ENCODE measurements around the gene ELFN1.

Gene ELFN1

DNA sequence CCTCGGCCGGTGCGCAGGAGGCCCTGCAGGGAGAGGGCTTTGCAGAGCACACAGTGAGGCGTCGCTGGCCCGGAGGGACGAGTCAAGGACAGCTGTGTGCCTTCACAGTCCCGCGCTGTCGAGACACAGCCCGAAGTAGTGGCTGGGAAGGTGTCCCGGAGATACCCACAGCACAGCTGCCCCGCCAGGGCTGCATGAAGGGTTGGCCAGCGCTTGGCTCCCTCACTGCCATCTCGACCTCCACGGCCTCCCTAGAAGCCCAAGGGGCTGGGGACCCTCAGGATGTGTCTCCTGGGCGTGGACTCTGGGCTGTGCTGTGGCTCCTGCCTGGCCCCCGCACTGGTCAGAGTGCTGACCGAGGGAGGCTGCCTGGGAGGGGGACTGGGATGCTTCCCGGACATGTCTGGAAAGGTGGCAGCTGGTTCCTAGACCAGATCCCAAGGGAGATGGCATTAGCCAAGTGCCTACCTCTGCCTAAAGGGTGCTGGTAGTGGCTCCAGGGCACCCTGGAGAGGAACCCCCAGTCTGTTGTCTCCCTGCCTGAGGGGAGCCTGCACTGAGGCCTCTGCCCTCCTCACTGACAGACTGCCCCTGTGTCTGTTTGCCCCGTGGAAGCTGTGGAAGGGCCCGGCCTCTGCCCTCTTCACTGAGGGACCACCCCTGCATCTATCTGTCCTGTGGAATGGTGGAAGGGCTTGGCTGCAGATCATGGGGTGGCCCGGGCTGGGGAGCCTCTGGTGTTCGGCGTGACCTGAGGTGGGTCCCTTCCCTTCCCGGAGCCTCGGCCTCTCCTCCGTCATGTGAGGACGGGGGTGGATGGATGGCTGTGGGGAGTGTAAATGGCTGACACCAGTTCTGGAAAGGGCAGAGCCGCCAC lies 5.8 kb downstream of the ELFN1 start:
- DNase-seq (ENCODE audit: low spot score), result no peak

DNA sequence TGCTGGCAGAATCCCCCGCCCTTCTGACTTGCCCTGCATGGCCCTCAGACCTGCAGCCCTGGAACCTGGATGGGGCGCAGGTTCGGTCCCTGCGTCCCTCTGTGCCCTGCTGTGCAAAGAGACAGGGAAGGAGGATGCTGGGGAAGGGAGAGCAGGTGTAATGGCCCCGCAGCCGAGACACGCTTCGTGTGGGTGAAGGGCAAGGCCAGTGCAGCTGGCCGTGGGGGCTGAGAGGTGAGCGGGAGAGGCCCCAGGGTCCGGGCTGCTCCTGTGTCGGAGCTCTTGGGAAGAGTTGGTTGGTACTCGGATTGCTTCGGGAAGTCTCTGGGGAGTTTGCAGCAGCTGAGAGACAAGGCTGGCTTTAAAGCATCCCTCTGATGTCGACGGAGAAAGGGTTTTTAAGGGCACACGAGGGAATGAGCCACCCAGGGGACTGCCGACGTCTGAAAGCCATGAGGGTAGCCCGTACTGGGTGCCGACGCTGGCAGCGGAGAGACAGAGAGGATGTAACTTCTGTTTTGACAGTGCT lies 6.5 kb downstream of the ELFN1 start:
- DNase-seq (ENCODE audit: low spot score), result no peak

DNA sequence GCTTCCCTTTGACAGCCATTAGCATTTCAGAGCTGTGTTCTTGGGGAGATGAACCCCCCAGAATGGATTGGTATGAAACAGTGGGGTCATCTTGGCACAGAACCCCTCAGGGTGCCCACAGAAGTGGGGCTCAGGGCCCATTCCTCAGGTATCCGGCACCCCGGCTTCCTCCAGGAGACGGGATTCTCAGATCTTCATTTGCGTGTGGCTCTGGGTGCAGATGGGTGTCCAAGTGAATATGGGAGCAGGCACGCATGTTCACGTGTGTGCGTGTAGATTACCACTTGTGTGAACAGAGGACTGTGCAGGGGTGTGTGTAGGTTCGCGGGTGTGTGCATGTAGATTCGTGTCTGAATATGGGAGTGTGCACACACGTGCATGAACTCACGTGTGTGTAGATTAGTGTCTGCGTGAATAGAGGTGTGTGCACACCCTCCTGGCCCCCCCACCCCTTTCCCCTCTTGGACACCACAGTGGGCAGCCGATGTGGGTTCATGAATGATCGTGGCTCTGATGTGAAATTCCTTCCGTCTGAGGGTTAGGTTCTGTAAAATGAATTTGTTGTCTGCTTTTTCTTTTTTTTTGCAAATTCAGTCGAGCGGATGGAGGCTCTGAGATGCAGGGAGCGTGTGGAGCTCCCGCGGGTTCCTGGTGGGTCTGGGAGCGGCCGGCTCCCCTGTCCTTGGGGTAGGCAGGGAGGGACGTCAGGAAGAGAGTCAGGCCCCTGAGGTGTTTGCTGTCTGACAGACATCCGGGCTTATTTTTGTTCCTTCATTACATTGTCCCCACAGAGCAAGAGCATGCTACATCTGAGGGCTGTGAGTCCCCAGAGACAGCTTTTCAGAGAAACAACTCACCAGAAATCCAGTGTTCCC lies 7.4 kb downstream of the ELFN1 start:
- no peak for DNase-seq (ENCODE audit: low spot score)

- no peak for DNase-seq (ENCODE audit: low spot score)
Observed at GRCh38 chr7:1678081-1678543, 8.0 kb downstream of the ELFN1 start.

DNA sequence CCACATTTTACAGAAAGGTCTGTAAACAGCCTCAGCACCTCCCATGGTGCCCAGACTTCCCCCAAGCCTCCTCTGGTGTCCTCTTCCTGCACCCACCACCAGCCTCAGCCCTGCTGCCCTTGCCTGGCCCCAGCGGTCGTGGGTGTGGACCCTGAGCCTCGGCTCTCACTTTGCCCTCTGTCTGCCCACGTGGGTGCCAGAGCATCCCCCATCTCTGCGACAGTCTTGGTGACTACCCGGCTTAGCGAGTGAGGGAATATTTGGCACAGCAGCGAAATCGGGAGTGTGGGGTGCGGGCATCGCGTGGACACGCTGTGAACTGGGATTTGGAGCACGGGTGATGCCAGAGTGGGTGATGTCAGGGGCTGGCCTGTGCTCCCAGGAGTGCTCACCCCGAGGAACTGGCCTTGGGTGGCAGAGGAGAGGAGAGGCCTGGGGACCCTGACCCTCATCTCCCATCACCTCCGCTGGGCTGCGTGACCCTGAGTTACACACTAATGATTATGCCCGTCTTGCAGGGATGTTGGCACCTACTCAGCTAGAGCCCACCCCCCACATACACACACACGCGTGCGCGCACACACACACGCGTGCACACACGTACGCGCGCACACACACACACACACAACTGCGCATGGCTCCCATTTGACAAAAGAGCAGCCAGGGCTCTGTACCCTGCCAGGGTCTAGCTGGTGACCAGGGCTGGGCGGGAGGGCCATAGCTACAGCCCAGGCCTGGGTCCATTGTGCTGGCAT lies 8.7 kb downstream of the ELFN1 start:
- no peak for DNase-seq (ENCODE audit: low spot score)

GRCh38 chr7:1679326-1679965 lies 9.4 kb downstream of the ELFN1 start:
- no peak for DNase-seq (ENCODE audit: low spot score)

GRCh38 chr7:1679966-1680730 lies 10.1 kb downstream of the ELFN1 start:
- DNase-seq (ENCODE audit: low spot score), result no peak

DNA sequence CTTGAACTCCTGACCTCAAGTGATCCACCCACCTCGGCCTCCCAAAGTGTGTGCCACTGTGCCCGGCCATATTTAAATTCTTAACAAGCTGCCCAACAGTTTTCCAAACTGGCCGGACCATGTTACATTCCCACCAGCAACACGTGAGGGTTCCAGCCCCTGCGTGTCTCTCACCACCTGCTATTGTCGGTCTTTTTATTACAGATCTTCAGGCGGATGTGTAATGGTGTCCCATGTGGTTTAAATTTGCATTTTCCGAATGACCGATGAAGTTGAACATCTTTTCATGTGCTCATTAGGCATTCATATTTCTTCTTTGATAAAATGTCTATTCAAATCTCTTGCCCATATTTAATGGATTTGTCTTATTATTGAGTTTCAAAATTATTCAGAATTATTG lies 11.5 kb downstream of the ELFN1 start:
- no peak for DNase-seq (ENCODE audit: low spot score)

DNA sequence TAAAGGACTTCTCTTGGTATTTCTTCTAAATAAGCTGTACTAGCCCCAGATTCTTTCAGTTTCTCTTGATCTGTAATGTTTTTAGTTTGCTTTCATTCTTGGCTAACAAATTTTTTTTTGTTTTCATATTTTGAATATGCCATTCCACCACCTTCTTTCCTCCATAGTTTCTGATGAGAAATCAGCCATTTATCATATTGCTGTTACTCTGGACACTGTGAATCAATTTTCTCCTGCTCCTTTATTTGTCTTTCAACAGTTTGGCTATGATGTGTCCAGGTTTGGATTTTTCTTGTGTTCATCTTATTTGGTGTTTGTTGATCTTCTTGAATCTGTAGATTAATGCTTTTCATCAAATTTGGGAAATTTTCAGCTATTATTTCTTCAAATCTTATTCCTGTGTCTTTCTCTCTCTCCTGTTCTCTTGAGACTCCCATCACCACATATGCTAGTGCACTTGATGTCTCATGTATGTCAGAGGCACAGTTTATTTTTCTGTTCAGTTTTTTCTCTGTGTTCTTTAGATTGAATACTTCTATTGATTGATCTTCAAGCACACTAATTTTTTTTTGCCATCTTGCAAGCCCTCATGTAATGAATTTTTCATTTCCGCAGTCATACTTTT lies 15.0 kb downstream of the ELFN1 start:
- no peak for DNase-seq (ENCODE audit: low spot score)

GRCh38 chr7:1688542-1688941 lies 18.5 kb downstream of the ELFN1 start:
- no peak for DNase-seq (ENCODE audit: low spot score)

GRCh38 chr7:1689311-1689710 lies 19.2 kb downstream of the ELFN1 start:
- DNase-seq (ENCODE audit: low spot score), result no peak

- no peak for DNase-seq (ENCODE audit: low spot score)
Observed at GRCh38 chr7:1690359-1690958, 20.4 kb downstream of the ELFN1 start.

- DNase-seq (ENCODE audit: low spot score), result no peak
Observed at GRCh38 chr7:1691096-1691495, 21.0 kb downstream of the ELFN1 start.

GRCh38 chr7:1691601-1692514 lies 21.8 kb downstream of the ELFN1 start:
- no peak for DNase-seq (ENCODE audit: low spot score)

DNA sequence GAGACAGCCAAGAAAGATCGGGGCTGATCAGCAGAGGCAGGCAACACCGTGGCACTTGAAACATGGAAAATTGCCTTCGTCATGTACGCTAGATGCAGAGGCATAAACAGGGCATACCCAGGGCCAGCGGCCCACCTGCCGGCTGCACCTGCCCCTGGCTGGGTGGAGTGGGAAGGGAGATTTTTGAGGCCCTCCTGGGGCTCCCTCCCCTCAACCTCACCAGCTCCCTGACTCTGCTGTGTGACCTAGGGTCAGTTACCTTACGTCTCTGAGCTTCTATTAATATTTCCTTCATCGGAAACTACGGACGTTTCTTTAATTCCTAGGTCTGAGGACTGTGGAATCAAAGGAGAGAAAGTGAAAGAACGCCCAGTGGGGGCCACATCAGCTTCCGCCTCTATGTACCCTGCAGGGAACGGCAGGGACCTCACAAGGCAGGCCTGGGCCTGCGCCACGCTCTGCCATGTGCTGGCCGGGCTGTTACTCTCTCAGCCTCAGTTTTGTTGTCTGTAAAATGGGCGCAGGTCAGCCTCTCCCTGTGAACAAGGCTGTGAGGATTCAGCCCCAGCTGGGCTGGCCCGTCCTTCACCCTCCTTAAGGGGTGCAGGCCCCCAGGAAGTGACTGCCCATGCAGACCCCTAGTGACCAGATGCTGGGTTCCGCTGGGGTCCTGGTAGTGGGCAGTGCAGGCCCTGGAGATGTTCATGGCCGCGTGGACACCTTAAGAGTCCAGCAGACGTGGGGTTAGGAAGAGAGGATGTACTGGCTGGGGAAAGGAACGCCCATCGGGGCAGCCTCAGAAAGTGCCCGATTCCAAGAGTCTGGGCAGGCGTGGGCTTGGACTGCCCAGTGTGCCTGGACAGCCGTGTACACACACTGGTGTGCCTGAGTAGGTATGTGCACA lies 22.7 kb downstream of the ELFN1 start:
- DNase-seq (ENCODE audit: low spot score), result no peak

GRCh38 chr7:1693419-1693990 lies 23.4 kb downstream of the ELFN1 start:
- DNase-seq (ENCODE audit: low spot score), result no peak

DNA sequence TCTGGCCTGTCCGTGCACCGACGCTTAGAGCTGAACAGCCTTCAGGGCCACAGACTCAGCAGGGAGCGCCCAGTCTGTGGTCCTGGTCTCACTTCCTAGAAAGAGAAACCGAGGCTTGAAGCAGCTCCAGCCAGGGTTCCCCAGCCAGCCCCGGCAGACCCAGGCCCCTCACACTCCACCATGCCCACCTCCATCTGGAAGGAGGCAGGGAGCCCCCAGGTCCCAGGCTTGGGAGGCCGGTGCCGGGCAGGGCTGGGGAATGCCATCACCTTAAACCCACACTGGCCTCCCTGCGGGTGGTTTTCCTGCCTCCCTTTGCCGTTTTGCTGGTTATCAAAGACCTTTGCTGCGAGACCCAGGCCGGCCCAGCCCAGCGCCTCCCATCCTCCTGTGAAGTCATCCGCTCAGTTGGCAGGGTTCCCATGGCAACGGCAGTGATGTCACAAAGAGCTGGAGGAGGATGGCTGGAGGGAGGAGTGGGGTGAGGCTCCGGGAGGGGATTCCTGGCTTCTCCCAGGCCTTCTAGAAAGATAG lies 24.0 kb downstream of the ELFN1 start:
- DNase-seq (ENCODE audit: low spot score), result no peak
